GM18868 (cell line): ENCODE measurements around the gene CPTP.

Source experiments
- ATAC-seq: cut with Tn5 transposase; IDR thresholded peaks from one replicate; pipeline ENCODE4 v1.9.1; 2021; ENCODE audit warnings: mild to moderate bottlenecking, moderate library complexity; ENCODE audit not compliant: unreplicated experiment

CPTP gene

DNA sequence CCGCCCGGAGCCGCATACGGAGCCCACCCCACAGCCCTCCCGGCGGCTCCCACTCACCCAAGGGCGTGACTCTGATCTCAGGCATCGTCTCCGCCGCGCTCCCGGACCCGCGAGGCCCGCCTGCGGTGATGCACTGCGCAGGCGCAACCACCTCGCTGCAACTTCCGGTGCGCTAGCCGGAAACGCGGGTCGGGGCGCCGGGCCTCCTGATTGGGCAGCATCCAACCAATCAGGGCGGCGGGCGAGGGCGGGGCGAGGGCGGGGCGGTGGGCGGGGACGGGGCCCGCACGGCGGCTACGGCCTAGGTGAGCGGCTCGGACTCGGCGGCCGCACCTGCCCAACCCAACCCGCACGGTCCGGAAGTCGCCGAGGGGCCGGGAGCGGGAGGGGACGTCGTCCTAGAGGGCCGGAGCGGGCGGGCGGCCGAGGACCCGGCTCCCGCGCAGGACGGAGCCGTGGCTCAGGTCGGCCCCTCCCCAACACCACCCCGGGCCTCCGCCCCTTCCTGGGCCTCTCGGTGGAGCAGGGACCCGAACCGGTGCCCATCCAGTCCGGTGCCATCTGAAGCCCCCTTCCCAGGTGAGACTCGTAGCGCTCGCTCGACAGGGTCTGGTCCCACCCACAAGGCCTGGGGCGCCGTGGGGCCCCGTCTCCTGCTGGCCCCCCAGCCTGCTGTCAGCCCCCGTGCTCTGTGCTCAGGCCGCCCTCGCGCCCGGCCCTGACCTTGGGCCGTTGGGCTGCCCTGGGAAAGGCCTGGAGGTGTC, at the start of gene CPTP, which contains the start of gene INTS11:
Gene CPTP, plus strand, starts transcription at position 279 of the 764 bp plus-strand sequence. CDS start 2,109 bp downstream, outside the sequence.
Gene INTS11, minus strand, starts transcription at position 137 of the 764 bp plus-strand sequence. Its CDS starts 52 bp downstream, at position 85.
- ATAC-seq, result peak; percentile 81

DNA sequence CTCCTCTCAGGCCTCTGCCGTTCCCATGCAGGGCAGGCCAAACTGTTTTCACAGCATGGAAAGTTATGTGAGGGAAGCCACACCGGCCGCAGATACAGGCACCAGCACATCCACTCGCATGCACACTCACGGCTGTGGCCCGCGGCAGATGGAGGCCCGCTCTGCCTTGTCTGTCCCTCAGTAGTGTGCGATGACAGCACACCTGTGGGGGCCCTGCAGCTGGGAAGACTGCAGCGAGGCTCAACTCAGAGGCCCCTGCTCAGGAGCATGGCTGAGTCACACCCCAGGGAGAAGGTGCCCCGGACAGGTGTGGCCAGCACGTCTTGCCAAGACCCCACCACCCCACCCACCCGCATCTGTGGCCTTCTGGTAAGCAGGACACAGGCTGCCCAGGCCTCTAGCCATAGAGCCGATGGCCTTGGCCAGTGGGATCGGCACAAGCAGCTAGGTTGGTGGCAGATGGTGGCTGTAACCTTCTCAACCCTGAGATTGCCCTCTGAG, 49.6 kb upstream of the CPTP start:
- no peak for ATAC-seq

DNA sequence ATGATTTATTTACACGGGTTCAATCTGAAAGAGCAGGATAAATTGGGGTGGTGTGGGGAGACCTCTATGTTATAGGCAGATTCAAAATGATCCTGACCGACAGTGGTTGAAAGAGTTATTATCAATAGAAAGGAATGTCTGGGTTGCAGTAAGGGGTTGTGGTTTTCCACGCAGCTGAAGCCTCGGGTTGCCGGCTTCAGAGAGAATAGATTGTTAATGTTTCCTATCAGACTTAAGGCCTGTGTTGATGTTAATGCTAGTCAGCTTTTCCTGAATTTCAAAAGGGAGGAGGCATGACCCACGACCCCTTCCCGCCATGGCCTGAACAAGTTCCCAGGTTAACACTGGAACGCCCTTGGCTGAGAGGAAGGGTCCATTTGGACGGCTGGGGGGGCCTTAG, 48.8 kb upstream of the CPTP start:
- no peak for ATAC-seq

DNA sequence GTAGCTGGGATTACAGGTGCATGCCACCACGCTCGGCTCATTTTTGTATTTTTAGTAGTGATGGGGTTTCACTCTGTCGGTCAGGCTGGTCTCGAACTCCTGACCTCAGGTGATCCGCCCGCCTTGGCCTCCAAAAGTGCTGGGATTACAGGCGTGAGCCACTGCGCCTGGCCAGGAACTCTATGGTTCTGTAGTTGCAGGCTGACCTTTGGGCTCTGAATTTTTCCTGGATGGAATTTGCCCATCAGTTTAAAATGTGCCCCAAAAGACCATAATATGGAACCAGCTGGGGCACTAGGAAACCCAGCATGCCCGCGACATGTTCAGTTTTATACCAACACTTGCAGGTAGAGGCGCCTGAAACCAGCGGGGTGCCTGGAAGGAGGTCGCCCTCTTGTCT, 46.0 kb upstream of the CPTP start:
- no peak for ATAC-seq

DNA sequence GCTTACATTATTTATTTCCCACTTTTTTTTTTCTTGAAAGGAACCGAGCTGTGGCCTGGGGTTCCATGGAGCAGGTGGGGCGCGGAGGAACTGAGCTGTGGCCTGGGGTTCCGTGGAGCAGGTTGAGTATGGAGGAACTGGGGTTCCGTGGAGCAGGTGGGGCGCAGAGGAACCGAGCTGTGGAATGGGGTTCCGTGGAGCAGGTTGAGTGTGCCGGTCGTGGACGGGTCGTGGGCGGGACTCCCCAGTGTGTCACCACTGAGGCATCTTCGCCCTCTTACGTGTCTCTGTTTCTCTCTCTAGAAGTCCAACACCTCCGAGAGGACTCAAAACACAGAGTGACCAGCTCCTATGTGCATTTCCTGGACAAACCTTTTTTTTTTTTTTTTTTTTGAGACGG, 45.6 kb upstream of the CPTP start:
- ATAC-seq, result no peak

DNA sequence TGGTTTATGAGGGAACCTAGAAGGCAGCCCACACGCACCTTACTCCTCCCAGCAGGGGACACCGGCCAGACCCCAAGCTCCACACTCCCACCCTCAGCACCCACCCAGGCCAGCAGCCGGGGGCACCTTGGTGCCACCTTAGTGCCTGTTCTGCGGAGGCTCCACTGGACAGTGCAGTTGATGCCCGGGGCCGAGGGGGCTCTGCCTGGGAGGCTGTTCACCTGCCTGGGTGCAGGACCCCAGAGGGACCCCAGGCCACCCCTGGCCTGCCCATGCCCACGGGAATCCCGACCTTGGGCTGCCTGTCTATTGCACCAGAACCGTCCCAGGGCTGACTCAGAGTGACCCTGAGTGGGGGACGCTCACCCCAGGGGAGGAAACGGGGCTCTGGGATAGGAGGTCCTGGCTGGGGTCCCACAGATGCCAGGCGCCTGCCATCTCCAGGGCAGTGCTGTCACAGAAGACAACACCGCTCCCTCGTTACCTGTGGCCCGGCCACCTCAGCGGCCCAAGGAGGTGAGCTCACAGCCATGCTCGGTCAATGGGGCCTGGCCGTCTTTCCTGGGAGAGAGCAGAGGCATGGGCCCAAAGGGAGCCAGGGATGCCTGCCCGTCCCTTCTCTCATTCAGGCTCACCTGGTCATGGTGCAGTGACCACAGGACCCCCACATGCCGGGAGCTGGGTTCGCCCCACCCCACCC, 43.7 kb upstream of the CPTP start:
- no peak for ATAC-seq

DNA sequence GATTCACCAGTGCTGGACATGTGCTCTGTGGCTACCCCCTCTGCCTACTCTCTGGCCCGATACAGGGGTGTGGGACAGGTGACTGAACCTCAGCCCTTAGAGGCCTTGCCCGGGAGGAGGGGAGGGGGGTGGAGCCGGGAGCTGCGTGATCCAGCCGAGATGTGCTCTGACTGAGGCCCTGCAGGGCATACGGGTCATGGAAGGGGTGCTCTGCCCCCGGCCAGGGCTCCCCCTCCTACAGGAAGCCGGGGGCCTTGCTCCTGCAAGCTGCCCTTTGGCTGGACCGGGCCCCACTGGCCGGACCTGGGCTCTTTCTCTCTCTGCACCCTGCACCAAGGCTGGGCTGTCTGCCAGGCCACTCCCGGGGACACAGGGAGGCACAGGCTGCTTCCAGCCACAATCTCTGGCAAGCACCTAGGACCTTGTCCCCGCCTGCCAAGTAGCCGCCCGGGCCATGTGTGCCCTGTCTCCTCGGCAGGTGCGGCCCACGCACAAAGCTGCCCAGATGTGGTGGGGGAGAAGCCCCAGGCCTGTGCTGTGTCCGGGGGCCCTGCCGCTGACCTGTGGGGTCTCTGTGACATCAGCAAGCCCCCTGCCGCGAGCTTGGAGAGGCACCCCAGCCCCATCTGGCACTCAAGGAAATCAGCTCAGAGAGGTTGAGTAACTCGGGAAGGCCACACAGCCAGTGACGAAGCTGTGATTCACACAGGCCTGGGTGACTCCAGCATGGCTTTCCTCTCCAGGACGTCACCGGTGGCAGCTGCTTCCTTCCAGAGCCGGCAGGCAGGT, 42.9 kb upstream of the CPTP start:
- ATAC-seq, result no peak

DNA sequence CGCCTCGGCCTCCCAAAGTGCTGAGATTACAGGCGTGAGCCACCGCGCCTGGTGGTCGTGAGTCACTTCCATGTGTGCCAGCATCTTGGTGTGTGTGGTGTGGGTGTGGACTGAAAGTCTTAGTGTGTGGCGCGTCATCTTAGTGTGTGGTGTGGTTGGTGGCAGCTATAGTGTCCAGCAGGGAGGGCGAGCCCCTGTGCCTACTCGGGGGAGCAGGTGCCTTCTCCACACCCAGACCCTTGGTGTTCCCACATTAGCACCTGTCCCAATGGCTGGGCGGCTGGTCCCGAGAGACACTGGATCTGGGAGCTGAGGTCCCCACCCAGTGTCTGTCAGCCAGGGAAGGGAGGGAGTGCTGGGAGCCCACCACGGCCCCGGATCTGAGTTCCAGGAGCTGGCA, 41.6 kb upstream of the CPTP start:
- no peak for ATAC-seq

DNA sequence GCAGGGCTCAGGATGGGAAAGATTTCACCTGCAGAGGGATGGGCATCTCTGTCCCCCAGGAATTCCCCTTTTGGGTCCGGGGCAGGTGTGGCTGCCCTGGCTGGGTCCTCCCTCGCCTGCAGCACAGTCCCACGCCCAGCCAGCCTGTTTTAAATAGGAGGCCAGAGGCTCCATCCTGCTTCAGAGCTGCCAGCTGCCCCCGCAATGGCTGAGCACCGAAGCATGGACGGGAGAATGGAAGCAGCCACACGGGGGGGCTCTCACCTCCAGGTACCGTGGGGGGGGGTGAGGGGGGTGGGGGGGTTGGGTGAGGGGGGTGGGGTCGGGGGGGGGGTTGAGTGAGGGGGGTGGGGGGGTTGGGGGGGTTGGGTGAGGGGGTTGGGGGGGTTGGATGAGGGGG, 40.8 kb upstream of the CPTP start:
- no peak for ATAC-seq

DNA sequence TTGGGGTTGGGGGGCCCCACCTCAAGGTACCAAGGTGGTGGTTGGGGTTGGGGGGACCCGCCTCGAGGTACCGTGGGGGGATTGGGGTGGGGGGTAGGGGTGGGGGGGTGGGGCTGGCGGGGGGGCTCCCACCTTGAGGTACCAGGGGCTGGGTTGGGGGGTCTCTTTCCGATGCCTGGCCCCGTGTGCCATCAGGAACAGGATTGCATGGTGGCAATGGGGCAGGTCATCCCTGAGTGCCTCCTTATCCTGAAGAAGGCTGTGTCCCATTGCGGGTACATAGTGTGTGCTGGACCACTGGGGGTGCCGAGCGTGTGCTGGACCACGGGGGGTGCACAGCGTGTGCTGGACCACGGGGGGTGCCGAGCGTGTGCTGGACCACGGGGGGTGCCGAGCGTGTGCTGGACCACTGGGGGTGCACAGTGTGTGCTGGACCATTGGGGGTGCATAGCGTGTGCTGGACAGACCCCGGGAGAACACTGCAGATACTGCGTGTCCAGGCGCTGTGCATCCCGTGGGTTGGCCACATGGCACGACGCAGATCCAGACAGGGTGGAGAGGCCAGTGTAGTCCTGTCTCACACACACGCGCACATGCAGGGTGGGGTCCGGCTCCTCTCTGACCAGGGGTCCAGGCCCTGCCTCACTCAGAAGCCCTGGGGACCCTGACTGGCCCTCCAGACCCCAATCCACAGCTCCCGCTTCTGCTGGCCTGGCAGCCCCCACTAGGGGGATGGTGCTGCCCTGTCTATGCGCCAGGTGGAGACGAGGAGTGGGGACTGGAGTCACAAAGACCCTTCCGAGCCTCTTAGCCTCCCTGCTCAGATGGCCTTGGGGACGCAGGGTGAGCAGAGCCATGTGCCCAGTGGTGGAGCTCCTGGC, 40.1 kb upstream of the CPTP start:
- no peak for ATAC-seq

DNA sequence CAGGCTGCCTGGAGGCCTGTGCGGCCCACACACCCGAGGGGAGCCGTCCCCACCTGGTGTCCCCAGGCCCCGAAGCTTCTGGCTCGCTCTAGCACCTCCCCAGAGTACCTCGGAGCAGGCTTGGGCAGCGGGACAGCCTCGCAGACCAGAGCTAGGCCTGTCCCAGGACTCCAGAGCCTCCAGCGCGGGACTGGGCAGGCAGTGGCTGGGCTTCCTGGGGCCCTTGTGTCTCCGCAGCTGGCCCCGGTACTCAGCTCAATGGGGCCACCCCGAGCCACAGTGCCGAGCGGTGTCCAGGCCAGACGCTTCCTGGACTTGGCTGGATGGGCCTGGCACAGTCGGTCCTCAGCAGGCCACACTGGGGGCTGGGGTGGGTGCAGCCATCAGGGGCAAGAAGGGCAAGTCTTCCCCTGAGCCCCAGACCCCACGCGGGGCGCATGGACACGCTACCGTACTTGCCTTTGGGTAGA, 39.5 kb upstream of the CPTP start:
- no peak for ATAC-seq

DNA sequence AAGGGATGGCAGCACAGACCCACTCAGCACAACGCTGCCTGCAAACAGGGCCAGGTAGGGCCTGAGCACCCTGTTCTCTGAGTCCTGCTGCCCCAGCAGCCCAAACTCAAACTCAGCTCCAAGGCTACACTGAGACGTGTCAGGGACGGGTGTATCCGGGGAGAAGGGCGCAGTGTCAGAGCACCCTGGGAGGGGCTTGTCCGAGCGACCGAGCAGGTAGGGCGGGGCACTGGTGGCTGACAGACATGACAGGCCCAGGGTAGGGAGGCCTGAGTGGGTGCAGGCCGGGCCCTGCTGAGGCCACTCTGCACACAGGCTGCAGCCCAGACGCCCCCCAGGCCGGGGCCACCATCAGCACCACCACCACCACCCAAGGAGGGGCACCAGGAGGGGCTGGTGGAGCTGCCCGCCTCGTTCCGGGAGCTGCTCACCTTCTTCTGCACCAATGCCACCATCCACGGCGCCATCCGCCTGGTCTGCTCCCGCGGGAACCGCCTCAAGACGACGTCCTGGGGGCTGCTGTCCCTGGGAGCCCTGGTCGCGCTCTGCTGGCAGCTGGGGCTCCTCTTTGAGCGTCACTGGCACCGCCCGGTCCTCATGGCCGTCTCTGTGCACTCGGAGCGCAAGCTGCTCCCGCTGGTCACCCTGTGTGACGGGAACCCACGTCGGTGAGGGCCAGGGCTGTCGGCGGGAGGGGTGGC, 38.8 kb upstream of the CPTP start:
- no peak for ATAC-seq

DNA sequence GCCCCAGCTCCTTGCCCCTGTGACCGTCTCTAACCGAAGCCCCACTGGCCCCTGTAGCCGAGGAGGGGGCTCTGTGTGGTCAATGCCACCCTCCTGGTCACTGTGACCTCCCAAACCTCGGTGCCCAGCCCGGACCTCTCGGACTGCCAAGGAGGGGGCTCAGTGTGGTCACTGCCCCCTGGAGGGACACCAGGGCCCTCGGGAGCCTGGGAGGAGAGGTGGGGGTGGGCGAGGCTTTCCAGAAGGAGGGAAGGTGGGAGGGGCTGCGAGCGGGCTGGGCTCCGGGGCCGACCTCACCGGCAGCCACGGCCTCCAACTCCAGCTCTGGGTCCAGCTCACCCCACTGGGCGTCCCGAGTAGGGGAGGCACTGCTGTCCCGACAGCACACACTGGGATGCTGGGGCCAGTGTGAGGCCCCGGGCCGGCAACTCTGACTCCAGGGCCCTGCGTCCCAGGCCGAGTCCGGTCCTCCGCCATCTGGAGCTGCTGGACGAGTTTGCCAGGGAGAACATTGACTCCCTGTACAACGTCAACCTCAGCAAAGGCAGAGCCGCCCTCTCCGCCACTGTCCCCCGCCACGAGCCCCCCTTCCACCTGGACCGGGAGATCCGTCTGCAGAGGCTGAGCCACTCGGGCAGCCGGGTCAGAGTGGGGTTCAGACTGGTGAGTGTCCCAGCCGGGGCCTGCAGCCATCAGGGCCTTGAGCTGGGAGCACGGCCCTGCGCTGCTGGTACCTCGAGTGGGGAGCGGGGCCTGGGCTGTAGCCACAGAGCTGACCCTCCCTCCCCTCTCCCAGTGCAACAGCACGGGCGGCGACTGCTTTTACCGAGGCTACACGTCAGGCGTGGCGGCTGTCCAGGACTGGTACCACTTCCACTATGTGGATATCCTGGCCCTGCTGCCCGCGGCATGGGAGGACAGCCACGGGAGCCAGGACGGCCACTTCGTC, 38.0 kb upstream of the CPTP start:
- ATAC-seq, result no peak

DNA sequence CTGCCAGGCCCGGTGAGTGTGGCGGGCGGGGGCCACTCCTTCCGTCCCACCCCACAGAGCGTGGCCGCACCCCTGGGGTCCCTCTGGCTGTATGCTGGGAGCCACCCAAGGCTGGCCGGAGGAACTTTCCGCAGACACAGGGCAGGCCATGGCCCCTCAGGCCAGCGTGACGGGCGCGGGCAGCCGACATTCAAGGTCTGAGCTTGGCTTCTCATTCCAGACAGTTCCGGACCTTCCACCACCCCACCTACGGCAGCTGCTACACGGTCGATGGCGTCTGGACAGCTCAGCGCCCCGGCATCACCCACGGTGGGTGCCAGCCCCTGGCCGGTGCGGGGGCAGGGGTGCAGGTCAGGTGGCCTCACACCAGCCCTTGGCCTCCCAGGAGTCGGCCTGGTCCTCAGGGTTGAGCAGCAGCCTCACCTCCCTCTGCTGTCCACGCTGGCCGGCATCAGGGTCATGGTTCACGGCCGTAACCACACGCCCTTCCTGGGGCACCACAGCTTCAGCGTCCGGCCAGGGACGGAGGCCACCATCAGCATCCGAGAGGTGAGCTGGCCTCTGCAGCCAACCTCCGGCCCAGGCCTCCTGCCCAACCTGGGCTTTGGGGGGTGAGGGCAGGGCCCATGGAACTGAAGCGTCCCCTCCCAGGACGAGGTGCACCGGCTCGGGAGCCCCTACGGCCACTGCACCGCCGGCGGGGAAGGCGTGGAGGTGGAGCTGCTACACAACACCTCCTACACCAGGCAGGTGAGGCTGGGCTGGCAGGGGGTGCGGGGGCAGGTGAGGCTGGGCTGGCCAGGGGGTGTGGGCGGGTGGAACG, 37.1 kb upstream of the CPTP start:
- ATAC-seq, result no peak

DNA sequence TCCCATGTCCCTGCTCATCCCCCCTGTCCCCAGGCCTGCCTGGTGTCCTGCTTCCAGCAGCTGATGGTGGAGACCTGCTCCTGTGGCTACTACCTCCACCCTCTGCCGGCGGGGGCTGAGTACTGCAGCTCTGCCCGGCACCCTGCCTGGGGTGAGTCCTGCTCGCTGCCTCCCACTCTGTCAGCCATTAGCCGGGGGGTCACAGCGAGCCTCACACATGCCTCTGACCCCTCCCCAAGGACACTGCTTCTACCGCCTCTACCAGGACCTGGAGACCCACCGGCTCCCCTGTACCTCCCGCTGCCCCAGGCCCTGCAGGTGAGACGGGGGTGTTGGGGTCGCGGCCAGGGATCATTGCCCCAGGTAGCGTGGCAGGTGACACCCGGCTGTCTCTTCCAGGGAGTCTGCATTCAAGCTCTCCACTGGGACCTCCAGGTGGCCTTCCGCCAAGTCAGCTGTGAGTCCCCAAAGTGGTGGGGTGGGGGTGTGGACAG, 34.3 kb upstream of the CPTP start:
- ATAC-seq, result no peak

DNA sequence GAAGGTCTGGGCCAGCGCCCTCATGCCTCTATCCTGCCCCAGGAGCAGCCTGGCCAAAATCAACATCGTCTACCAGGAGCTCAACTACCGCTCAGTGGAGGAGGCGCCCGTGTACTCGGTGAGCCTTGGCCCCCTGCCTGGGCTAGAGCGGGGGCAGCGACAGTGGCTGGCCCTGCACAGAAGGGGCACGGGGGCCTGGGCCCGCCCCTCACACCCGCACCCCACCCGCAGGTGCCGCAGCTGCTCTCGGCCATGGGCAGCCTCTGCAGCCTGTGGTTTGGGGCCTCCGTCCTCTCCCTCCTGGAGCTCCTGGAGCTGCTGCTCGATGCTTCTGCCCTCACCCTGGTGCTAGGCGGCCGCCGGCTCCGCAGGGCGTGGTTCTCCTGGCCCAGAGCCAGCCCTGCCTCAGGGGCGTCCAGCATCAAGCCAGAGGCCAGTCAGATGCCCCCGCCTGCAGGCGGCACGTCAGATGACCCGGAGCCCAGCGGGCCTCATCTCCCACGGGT, 33.5 kb upstream of the CPTP start:
- ATAC-seq, result no peak
